Thyroid gland (tissue), 4 donors: ENCODE results near the gene ZMYM4.

Source experiments
- CTCF ChIP-seq, 6 experiments: fragments of 200-600 bp in 3 of 6; fragments of 450-650 bp in 3 of 6; sonication (generic) in 3 of 6; IDR thresholded peaks; one replicate each; pipeline ENCODE4 v1.5.1; 2016 to 2019; ENCODE audit warnings: antibody characterized with exemption in 6 of 6, mild to moderate bottlenecking in 2 of 6, inconsistent platforms in 1 of 6, moderate library complexity in 1 of 6
- POLR2A ChIP-seq, 2 donors: fragments of 450-650 bp; IDR thresholded peaks; one replicate each; pipeline ENCODE4 v1.6.1; 2017; ENCODE audit warnings: antibody characterized with exemption in 2 of 2, mild to moderate bottlenecking in 2 of 2, moderate library complexity in 1 of 2

GRCh38 chr1:35463232-35463631, 194.7 kb downstream of the ZMYM4 start:
- TF ChIP-seq CTCF (IDR thresholded peaks at IDR 0.05) (no peak), POLR2A (IDR thresholded peaks at IDR 0.05) (no peak)
